ENCODE data around the gene FIBIN.
"Not testable (repeated sequence)": the region's sequence is repeated elsewhere in the genome, so short reads cannot be mapped to it uniquely, and the experiment has no call there.

DNA sequence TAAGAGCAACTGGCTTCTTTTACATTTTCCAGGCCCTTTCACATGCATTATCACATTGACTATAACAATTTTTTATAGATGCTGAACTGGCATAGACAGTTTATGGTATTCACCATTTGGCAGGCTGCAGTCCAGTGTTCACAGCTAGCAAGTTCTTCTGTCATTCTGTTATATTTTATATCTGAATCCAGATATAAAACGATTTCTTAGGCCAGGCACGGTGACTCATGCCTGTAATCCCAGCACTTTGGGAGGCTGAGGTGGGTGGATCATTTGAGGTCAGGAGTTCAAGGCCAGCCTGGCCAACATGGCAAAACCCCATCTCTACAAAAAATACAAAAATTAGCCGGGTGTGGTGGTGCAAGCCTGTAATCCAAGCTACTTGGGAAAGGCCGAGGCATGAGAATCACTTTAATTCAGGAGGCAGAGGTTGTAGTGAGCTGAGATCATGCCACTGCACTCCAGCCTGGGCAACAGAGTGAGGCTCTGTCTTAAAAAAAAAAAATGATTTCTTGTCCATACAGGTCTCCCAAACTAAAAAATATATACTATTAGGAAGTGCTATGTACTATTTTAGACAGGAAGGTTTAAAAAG is 7.3 kb downstream of the FIBIN start:
- TF ChIP-seq, protein P1, sequence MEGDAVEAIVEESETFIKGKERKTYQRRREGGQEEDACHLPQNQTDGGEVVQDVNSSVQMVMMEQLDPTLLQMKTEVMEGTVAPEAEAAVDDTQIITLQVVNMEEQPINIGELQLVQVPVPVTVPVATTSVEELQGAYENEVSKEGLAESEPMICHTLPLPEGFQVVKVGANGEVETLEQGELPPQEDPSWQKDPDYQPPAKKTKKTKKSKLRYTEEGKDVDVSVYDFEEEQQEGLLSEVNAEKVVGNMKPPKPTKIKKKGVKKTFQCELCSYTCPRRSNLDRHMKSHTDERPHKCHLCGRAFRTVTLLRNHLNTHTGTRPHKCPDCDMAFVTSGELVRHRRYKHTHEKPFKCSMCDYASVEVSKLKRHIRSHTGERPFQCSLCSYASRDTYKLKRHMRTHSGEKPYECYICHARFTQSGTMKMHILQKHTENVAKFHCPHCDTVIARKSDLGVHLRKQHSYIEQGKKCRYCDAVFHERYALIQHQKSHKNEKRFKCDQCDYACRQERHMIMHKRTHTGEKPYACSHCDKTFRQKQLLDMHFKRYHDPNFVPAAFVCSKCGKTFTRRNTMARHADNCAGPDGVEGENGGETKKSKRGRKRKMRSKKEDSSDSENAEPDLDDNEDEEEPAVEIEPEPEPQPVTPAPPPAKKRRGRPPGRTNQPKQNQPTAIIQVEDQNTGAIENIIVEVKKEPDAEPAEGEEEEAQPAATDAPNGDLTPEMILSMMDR (IDR thresholded peaks at IDR 0.05 in 8 of 11, conservative IDR thresholded peaks at IDR 0.05 in 3 of 11): not testable (repeated sequence)
- not testable (repeated sequence) for TF ChIP-seq POLR2AphosphoS5, POLR2A (IDR thresholded peaks at IDR 0.05)
